Fibroblast of skin of left biceps (primary cell): ENCODE data around the gene C14orf180.

Experiments used
- DNase-seq, 2 experiments: peaks; one replicate each; pipeline ENCODE4 v3.0.0-alpha.2; 2013; ENCODE audit warnings: low read depth in 2 of 2

C14orf180 gene

DNA sequence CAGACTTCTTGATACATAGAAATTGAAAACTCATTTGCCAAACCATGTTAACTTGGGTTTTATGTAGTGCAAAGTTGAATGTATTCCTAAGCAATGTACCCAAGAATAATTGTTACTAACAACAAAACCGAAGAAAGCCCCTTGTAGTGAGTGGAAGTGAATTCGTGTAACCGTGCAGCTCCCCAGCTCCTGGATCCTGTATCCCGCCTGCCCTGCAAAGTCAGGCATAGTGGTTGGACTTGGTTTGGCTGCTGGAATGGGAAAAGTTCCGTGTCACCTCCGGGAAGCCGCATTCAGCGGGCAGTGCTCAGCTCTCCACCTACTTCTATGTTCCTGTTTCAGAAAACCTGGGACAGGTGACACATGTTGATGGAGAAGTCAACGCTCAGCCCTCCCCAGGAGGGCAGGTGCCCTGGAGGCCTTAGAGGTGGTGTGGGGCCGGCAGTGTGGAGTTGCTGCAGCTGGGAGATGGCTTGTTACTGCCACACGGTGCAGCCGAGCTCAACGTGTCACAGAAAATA is 29.2 kb upstream of the C14orf180 start:
- no peak for DNase-seq

DNA sequence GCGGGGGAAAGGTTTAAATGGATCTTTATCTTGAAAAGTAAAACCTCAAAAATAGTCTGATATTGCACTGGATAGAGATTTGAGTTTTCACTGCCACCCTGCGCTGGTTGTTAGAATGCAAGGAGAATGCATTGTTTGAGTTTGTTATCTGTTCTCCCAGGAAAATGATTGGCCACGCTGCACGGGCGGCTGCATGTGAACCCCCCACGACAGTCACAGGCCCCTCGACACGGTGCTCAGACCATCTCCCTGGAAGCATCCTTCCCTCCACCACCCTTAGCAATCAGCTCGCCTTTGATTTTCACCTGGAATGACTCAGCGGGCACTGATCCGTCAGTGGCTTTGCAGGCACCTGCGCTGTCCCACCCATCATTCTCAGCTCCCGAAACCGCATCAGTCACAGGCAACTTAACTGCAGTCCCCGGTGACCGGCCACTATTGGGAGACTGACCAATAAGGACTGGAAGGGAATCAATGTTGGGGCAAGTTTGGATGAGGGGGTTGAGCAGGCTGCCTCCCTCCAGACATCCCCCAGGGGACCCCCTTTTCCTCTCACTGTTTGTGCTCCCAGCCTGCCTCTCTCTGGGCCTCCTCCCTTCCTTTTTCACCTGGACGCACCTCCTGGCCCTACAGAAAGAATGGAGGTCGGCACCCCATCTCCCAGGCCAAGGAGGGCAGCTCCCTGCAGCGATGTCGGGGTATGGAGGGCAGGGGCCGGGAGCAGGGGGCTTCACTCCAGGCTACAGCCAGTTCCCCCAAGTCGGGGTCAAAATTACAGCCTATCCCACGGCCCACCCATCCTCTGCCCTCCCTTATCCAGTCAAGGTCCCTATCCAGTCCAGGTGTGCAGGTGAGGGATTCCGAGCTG is 28.5 kb upstream of the C14orf180 start:
- no peak for DNase-seq

DNA sequence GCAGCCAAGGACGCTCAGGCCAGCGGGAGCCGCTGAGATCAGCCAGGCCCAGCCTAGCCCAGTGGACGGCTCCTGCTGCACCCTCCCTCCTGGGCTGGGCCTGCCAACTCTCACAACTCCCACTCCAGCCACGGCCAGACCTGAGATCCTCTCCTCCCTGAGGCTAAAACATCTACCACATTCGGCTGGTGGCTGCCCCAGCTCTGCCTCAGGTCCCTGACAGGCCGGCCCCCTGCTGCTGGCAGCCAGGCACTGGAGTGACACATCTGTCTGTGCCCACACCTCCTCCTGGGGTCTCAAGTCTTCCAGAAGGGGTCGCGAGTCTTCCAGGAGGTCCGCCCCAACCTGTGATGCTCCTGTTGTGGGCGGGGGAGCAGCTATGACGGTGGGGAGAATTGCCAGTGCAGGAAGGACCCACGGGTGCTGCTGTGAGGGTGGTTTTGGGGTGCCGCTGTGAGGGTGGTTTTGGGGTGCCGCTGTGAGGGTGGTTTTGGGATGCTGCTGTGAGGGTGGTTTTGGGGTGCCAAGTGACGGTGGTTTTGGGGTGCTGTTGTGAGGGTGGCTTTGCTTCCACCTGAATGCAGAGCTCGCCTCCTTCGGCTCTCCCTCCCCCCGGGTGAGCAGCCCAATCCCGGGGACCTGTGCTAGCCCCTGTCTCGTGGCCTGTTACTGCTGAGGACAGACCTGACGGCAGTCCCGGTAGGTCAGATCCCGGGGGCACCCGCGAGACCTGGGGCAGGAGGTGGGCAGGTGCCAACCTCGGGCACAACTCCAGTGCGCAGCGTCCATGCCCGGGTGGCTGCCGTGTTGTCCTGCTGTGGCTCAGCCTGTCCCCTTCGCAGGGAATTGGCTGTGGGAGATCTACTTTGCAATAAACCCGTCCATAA is 27.5 kb upstream of the C14orf180 start:
- DNase-seq = no peak

DNA sequence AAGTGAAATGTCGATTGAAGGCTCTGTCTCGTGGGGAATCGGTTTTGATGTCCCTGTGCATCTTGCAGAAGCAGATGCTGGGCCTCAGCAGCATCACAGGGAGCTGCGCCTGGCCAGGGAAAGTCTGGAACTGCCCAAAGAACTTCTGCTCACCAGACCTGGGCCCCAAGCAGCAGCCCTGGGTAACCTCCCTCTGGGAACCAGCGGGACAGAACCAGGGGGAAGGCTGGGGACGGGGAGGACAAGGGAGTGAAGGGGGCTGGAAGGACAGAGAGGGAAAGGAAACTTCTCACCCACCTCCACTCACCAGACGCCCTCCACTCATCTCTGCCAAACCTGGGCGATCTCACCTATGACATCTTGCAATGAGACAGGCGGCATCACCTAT is 26.8 kb upstream of the C14orf180 start:
- no peak for DNase-seq

DNA sequence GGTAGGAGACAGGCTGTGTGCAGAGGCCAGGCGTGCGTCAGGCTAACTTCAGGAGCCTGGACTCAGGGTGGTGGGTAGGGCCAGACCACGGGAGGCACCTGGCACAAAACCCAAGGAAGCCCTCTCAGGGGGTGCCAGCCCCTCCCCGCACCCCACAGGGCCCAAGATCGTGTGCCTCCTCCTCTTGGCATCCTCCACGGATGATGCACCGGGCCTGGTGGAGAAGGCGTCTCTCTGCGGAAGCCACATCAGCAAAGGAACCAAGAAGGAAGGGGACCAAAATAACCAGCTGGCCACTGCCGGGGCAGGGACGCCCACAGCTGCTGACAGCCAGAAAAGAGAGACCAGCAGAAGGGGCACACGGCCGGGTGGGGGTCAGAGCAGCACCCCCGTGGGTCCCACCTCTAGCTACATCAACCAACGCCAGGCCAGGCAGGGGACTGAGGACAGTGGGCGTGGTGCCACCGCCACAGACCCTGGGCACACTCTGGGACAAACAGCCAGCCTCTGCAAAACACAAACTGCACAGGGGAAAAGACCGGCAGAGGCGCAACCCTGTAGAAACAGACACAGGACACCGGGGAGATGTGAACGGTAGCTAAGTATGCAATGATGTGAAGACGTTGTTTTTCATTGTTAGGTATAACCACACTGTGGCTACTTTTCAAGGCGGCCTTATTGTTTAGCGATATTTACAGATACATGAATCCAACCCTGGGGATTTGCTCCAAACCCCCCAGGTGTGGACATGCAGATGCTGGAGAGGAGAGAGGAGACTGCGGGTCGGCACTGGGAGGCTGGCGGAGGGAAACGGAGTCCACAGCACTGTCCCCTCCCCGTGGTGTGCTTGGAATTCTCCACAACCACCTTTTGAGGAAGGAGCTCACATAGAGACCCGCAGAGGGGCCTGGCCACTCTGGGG is 26.1 kb upstream of the C14orf180 start:
- no peak for DNase-seq

DNA sequence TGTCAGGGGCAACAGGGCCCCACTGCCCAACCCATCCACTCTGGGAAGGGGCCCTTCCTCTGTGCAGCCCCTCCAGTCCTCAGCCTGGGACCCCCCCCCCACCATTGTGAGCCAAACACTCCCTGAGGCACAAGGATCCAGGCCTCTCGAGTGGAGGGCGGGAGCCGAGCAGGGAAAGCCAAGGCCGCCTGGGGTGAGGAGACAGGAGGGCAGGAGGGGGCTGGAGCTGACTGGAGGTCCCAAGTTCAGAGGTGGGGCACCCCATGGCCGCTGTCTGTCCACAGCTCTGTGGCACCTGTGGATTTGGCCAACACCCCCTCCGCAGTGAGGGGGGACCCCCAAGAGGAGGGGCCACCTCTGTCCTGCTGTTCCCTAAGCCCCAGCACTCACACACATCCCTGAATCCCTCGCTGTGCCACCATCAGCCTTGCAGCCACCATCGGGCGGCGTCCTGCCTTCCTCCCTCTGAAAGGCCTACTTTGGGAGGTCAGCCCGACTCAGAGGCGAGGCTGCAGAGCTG is 25.4 kb upstream of the C14orf180 start:
- DNase-seq = no peak

DNA sequence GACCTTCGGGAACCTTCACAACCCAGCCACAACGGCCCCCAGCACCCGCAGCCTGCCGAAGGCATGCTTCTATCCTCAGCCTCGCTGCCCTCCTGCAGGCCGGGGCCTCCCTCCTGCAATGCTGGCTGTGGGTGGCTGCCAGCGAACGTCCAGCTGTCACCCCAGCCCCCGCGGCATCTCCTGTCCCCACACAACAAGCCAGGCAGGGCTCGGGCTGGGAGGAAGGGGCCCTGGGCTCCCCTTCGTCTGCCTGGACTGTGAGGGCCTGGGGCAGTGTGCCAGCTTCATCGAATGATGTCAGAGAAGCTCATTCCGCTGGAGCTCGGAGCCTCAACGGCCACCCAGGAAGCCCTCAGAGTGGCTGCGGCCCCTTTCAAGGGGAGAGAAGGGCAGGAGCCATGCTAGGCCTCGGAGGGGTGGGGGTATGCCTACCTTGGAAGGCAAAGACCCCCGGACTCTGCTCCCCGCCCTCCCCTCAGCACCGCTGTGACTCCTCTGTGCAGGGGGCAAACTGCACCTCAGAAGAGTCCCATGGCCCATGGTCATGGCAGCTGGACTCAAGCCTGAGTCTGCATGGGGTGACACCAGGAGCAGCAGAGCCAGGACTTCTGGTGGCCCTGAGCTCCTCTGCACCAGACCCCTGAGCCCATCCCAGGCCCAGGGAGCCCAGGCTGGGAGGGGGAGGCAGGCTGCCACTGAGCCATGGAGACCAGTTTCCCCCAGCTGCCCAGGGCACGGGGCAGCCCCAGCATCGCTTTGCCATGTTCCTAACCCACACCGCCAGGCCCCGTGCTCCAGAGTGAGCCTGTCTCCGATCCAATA is 24.7 kb upstream of the C14orf180 start:
- DNase-seq = no peak

DNA sequence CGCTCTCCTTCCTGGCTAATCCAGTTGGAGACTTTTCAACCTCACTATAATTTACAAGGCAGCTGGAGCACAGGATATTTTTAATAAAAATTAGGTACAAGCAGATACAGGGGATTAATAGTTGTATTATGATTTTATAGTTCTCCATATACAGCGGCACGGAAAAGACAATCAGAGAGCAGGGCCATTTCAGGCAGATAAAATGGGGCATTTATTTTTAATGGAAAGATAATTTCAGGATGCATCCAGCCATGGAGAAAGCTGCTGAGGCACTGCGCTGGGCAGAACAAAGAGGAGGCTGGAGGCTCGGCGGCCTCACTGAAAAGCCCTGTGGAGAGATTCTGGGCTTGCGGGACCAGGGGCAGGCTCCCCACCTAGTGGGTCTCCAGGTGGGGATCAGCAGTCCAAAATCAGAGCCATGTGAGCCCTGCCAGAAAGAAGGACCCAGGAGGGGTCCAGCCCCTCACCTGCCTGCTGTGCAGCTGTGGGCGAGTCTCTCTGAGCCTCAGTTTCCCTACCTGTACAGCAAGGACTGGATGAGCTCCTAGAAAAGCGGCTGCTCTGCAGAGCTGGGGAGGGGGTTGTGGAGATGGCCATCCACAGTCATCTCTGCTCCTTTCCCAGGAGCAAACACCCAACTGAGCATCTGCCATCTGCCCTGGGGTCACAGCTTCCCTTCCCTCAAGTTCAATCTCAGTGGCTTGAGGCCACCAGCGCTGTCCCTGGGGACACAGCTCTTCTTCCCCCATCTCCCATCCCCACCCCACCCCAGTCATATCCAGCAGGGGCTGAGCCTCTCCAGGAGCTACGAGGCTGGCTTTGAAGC is 23.9 kb upstream of the C14orf180 start:
- DNase-seq = no peak

DNA sequence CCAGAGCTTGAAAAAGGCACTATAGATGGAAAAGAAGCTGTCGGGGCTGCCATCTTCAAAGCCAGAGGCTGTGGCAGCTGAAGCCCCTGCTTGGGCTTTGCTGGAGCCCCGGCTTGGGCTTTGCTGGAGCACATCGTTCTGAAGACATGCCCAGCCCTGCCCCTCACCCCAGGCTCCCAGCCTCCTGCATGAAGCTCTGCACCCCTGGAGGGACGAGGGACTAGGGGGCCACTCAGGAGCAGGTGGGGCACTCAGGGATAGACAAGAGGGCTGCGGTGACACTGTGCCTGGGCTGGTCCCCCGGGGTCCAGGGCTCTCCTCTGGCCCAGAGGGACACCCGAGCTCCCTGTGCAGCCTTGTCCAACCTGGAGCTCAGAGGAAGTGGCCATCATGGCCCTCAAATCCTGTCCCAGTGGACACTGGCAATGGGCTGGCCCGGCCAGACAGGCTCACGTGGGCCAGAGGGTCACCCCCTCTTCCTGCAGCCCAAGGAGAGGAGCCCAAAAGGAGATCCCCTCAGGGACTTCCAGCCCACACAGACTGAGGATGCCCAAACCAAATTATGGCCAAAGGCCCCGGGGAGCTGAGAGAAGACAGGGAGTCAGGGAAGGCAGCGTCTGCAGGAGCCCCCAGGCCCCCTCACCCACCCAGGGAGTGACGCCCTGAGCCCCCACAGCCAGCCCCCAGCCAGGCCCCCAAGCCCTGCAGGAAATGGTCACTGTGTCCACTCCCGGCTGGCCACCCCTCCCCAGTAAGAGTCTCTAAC is 23.1 kb upstream of the C14orf180 start:
- no peak for DNase-seq

DNA sequence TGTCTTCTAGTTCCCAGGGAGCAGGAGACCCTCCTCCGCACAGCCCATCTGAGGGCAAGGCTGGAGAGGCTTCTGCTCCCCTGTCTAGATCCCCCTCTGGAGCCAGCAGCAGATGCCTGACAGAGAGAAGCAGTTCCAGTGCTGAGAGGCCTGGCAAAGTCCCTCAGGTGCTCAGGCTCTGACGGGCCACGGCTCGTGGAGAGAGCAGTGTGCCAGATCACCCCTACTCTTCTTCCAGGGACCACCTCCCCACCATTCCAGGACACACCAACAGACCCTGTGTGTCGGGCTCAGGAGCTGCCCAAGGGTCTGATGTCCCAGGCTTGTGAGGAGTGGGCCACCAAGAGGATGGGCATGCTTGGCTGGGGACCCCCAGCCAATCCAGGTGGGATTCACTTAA is 22.5 kb upstream of the C14orf180 start:
- DNase-seq = no peak

DNA sequence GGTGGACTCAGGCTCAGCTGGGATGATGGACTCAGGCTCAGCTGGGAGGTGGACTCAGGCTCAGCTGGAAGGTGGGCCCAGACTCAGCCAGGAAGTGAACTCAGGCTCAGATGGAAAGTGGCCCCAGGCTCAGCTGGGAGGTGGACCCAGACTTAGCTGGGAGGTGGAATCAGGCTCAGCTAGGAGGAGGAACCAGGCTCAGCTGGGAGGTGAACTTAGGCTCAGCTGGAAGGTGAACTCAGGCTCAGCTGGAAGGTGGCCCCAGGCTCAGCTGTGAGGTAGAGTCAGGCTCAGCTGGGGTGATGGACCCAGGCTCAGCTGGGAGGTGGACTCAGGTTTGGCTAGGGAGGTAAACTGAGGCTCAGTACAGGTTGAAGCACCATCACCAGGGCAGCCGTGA is 21.8 kb upstream of the C14orf180 start:
- DNase-seq = no peak

DNA sequence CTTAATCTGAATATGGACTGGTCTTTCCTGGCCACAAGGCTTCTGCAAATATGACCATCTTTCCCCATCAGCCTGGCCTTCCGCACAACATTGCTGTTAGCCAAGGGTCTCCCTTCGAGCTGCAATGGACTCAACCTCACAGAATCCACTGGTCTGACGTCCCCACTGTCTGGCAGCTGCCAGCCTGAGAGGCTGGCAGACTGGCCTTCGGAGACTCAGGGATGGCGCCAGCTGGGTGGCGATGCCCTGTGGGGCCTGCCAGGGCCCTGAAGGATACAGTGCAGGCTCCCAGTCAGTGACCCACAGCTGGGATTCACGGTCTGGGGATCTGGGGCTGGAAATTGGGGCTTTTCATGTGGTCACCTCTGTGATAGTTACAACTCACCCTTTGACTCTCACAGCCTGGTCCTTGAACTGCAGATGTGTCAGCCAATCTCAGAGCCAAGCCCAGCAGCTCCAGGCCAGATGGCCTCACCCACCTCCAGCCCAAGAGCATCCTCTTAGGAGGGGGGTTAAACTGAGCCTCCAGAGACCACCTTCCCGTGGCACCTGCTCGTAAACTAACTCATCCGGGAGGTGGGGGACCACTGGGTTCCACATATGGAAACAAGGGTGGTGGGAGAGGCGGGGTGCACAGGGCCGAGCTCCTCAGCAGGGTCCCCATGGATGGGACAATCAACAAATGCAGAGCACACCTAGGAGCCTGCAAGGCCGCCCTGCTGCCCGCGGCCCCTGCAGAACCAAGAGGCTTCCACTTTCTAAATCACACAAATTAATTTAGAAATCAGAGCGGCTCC is 21.1 kb upstream of the C14orf180 start:
- no peak for DNase-seq

DNA sequence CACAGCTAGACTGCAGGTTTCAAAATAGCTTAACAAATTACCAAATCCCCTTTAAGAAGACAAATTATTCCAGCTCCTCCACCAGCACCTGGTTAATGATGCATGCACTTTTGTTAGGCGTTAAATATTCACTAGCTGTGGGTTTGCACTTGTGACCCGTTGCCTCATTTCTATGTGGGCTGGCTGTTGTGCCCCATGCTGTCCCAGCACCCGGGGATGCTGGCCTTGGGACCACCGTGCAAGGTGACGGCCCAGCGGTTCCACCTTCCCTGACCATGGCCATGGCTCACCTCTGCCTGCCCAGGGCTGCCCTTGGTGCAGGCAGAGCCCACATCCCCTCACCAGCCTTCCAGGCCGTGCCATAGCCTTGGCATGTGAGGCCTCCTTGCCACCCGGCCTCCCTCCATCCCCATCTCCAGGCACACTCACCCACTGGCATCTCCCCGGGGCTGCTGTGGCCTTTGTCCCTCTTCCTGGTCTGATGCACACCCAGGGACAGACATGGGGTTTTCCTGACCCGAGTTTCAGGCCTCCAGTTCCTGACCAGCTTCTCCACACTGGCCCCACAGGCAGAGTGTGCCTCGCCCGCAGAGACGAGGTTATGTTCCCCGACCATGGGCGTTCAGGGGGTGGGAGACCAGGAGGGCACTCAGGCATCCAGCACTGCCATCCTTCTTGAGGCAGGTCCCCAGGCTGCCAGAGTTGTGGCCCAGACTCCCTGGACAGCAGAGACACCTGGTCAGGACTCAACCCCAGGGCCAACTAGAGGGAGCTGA is 20.3 kb upstream of the C14orf180 start:
- DNase-seq = no peak

DNA sequence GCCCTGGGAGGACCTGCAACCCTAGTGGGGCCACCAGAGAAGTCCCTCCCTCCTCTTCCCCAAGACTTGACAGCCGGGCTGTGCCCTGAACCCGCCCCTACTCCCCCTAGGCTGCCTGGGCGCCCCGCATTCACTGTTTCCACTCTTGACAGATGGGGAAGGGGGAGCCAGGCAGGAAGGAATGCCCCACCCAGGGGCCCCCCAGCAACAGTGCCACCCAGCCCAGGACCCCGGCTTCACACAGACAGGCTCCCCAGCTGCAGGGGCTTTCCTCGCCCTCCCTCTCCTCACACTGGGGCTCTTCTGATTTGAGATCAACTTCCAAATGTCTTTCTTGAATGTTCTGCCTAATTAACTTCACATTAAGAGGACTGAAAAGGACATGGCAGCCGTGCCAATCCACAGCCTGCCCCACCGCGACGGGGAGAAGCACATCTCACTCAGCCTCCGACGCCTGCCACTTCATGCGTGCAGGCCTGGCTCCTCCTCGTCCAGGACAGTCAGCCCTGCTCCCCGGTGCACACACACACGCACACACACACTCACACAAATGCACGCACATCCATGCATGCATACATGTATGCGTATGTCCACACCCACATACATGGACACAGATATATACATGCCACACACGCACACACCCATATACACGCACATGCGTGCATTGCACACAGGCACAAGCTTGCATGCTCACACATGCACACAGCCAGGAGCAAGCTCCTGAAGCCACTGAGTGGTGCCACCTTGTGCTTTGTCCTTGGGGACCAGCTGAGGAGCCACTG is 19.6 kb upstream of the C14orf180 start:
- no peak for DNase-seq

DNA sequence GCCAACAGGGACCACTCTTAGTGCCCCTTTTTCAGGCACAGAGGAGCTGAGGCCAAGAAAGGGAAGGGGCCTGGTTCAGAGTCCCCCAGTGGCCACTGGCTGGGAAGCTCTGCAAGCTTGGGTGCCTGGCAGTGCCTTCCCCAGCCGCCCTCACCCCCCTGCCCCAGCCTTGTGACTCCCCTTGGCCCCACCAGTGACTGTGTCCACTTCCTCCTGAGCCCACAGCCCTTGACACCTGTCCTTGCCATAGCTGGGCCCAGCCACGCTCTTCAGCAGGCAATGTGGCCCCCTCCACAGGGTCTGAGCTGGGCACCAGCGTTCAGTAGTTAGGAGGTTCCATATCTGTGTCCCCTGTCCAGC is 19.0 kb upstream of the C14orf180 start:
- no peak for DNase-seq

DNA sequence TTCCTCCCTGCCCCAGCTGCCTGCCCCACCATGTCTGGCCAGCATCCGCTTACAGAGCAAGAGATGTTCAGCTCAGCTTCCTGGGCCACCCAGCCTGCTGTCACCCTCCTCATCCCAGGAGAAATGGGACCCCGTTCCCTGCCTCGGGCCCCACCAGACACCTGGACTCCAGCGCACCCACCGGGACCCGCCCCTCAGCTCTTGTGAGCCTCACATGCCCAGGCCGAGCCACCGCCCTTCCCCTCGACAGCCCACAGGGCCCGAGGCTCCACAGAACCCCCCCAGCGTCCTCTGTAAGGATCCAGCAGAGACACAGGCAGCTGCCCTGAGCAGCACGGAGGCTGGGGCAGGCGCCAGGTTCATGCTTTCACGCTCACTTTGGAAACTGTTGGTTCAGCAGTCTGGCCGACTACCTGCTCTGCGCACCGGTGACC is 18.4 kb upstream of the C14orf180 start:
- DNase-seq = no peak
